HCT116 (cell line): ENCODE measurements around the gene SSTR3. TPM values are rescaled to one million over a fixed set of nuclear protein-coding genes. Genes with fewer than 3 reads are reported as not detected.

Experiments
- ATAC-seq: fragments of 200-7000 bp; cut with Tn5 transposase; 2 replicates; pipeline ENCODE4 v1.9.1; 2020; ENCODE audit warnings: mild to moderate bottlenecking, moderate library complexity
- BruUV-seq: library from RNA; stranded (reverse); fragments of 400-500 nt; replicated peaks from 2 replicates; lab custom pipeline; 2021; lab: Mats Ljungman, UMichigan
- CTCF ChIA-PET: fragments of 300-600 bp; sonication (Branson Sonifier 250); formaldehyde crosslinking; loops from one replicate; lab custom pipeline; 2021; ENCODE audit warnings: antibody characterized with exemption; lab: Charles Lee
- POLR2A ChIA-PET: fragments of 300-600, 350-600 bp; sonication (Branson Sonifier 250); formaldehyde crosslinking; loops from one replicate; lab custom pipeline; 2021; ENCODE audit warnings: antibody characterized with exemption; lab: Charles Lee
- RAD21 ChIA-PET, 2 experiments: fragments of 300-600 bp; sonication (Branson Sonifier 250); formaldehyde crosslinking; loops; one replicate each; lab custom pipeline; 2023; ENCODE audit warnings: low total read pairs in 2 of 2; ENCODE audit not compliant: uncharacterized antibody in 2 of 2, unreplicated experiment in 2 of 2, low non-redundant PET in 1 of 2; lab: Charles Lee
- DNase-seq: peaks from one replicate; pipeline ENCODE4 v3.0.0-alpha.2; 2010; ENCODE audit warnings: low read depth, low spot score
- H2AFZ ChIP-seq: fragments of 200-600 bp; shearing (Covaris generic), sonication (generic); 2 replicates; pipeline ENCODE4 v1.6.1; 2017; ENCODE audit warnings: low read depth, mixed run types, mixed read lengths, antibody characterized with exemption, low read length; ENCODE audit not compliant: poor library complexity, severe bottlenecking
- H3K27ac ChIP-seq: 2 replicates; pipeline ENCODE4 v1.5.1; 2012; ENCODE audit warnings: low read depth, low read length
- H3K27me3 ChIP-seq: fragments of 200-600 bp; sonication (generic); 2 replicates; pipeline ENCODE4 v1.6.1; 2016; ENCODE audit warnings: mixed run types, low read length, mixed read lengths; ENCODE audit not compliant: insufficient read depth
- H3K36me3 ChIP-seq, 2 experiments: fragments of 200-500 bp in 1 of 2; fragments of 200-600 bp in 1 of 2; sonication (Bioruptor generic) in 1 of 2; sonication (generic) in 1 of 2; 2 replicates each; pipeline versions ENCODE4 v1.5.1 to v1.6.1; 2014 to 2016; ENCODE audit warnings: low read length in 2 of 2, inconsistent platforms in 1 of 2, mixed read lengths in 1 of 2, mixed run types in 1 of 2; ENCODE audit not compliant: insufficient read depth in 2 of 2, control insufficient read depth in 1 of 2
- H3K4me1 ChIP-seq, 2 experiments: fragments of 200-600 bp in 1 of 2; sonication (generic) in 1 of 2; 2 replicates each; pipeline versions ENCODE4 v1.5.1 to v1.6.1; 2012 to 2017; ENCODE audit warnings: low read length in 2 of 2, inconsistent platforms in 1 of 2, mild to moderate bottlenecking in 1 of 2, mixed read lengths in 1 of 2, mixed run types in 1 of 2, moderate library complexity in 1 of 2; ENCODE audit not compliant: insufficient read depth in 2 of 2, control insufficient read depth in 1 of 2
- H3K4me2 ChIP-seq: fragments of 200-600 bp; sonication (generic); 2 replicates; pipeline ENCODE4 v1.6.1; 2017; ENCODE audit warnings: mixed run types, low read length, mixed read lengths
- H3K4me3 ChIP-seq, 2 experiments: fragments of 200-600 bp in 1 of 2; sonication (generic) in 1 of 2; replicated peaks in 1 of 2; 2 replicates each; pipeline ENCODE4 v1.5.1; 2011 to 2016; ENCODE audit warnings: low read length in 2 of 2, control low read depth in 1 of 2, low read depth in 1 of 2, mild to moderate bottlenecking in 1 of 2, mixed read lengths in 1 of 2, mixed run types in 1 of 2
- H3K79me2 ChIP-seq: fragments of 200-600 bp; sonication (generic); 2 replicates; pipeline ENCODE4 v1.6.1; 2017; ENCODE audit warnings: mild to moderate bottlenecking, mixed run types, low read length, moderate library complexity, mixed read lengths; ENCODE audit not compliant: insufficient read depth
- H3K9ac ChIP-seq: fragments of 200-600 bp; sonication (generic); 2 replicates; pipeline ENCODE4 v1.6.1; 2016; ENCODE audit warnings: low read length, mixed read lengths
- H3K9me2 ChIP-seq: fragments of 200-600 bp; sonication (generic), shearing (Covaris generic); 2 replicates; pipeline ENCODE4 v1.6.1; 2017; ENCODE audit warnings: mixed run types, mild to moderate bottlenecking, moderate library complexity; ENCODE audit not compliant: insufficient read depth
- H3K9me3 ChIP-seq, 2 experiments: fragments of 200-500 bp in 1 of 2; fragments of 200-600 bp in 1 of 2; sonication (Bioruptor generic) in 1 of 2; sonication (generic) in 1 of 2; 2 replicates each; pipeline ENCODE4 v1.6.1; 2014 to 2017; ENCODE audit warnings: low read length in 2 of 2, mixed read lengths in 2 of 2, inconsistent platforms in 1 of 2, low read depth in 1 of 2, mild to moderate bottlenecking in 1 of 2, mixed run types in 1 of 2, moderate library complexity in 1 of 2; ENCODE audit not compliant: control insufficient read depth in 1 of 2, insufficient read depth in 1 of 2
- H4K20me1 ChIP-seq: fragments of 200-600 bp; sonication (generic), shearing (Covaris generic); 2 replicates; pipeline ENCODE4 v1.6.1; 2017; ENCODE audit warnings: mixed run types, mild to moderate bottlenecking, moderate library complexity; ENCODE audit not compliant: insufficient read depth
- ATF3 ChIP-seq: IDR thresholded peaks from 2 replicates; pipeline ENCODE4 v1.6.1; 2012
- ELF1 ChIP-seq: IDR thresholded peaks from 2 replicates; pipeline ENCODE4 v1.6.1; 2012; ENCODE audit warnings: low read depth, borderline replicate concordance
- JUND ChIP-seq: IDR thresholded peaks from 2 replicates; pipeline ENCODE4 v1.6.1; 2012
- REST ChIP-seq: IDR thresholded peaks from 2 replicates; pipeline ENCODE4 v1.6.1; 2012; ENCODE audit warnings: low read depth
- SIN3A ChIP-seq: IDR thresholded peaks from 2 replicates; pipeline ENCODE4 v1.6.1; 2012; ENCODE audit warnings: low read depth
- TCF7L2 ChIP-seq: IDR thresholded peaks from 2 replicates; pipeline ENCODE4 v1.7.0; 2011; ENCODE audit warnings: borderline replicate concordance, inconsistent platforms; ENCODE audit not compliant: insufficient read depth, insufficient read length; ENCODE audit errors: extremely low read depth
- YY1 ChIP-seq: IDR thresholded peaks from 2 replicates; pipeline ENCODE4 v1.6.1; 2011; ENCODE audit warnings: low read length, low read depth, moderate library complexity, mild to moderate bottlenecking; ENCODE audit not compliant: insufficient replicate concordance; ENCODE audit errors: extremely low read depth
- ZFX ChIP-seq: fragments of 450-650 bp; IDR thresholded peaks from 2 replicates; pipeline ENCODE4 v1.6.1; 2017
- intact Hi-C: fragments of 100-400 bp; cut with micrococcal nuclease; formaldehyde crosslinking; loops from 2 replicates; pipeline ENCODE4 v1.10.0; 2022
- total RNA-seq: library from RNA; stranded (reverse); gene quantifications from one replicate; pipeline ENCODE4 v1.2.1, GENCODE V29; 2021; ENCODE audit not compliant: unreplicated experiment
- TF ChIP-seq, protein P1 (sequence below): IDR thresholded peaks from 2 replicates; pipeline ENCODE4 v1.6.1; 2011; ENCODE audit warnings: mild to moderate bottlenecking, low read length, moderate library complexity; ENCODE audit not compliant: insufficient replicate concordance; ENCODE audit errors: extremely low read depth

SSTR3 gene
- total RNA-seq, 1 experiment from 2014 or later: not detected

GRCh38 chr22:37211075-37211865, 1.0 kb downstream of the SSTR3 start (continued):
- TF ChIP-seq, protein P1, sequence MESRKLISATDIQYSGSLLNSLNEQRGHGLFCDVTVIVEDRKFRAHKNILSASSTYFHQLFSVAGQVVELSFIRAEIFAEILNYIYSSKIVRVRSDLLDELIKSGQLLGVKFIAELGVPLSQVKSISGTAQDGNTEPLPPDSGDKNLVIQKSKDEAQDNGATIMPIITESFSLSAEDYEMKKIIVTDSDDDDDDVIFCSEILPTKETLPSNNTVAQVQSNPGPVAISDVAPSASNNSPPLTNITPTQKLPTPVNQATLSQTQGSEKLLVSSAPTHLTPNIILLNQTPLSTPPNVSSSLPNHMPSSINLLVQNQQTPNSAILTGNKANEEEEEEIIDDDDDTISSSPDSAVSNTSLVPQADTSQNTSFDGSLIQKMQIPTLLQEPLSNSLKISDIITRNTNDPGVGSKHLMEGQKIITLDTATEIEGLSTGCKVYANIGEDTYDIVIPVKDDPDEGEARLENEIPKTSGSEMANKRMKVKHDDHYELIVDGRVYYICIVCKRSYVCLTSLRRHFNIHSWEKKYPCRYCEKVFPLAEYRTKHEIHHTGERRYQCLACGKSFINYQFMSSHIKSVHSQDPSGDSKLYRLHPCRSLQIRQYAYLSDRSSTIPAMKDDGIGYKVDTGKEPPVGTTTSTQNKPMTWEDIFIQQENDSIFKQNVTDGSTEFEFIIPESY: no peak
- TF ChIP-seq ZFX: no peak
- no peak for TF ChIP-seq YY1
- no peak for TF ChIP-seq TCF7L2
- no peak for TF ChIP-seq SIN3A
- TF ChIP-seq ATF3: no peak
- TF ChIP-seq, all 23 proteins: peak for 0

- H2AFZ ChIP-seq: no peak overlapping the region
- no peaks in the 10 kb centered on the region for H3K4me1 ChIP-seq
- no peak for ATAC-seq
- DNase-seq: no peak
- H3K9ac ChIP-seq: no peak overlapping the region
- TF ChIP-seq JUND: no peak
- TF ChIP-seq ATF3: no peak
- no peak for TF ChIP-seq REST
- no peak for TF ChIP-seq ELF1
- no peaks in the 10 kb centered on the region for H3K79me2 ChIP-seq
- no peaks in the 10 kb centered on the region for H4K20me1 ChIP-seq
- intact Hi-C loops: no loop called here
- no peaks in the 10 kb centered on the region for H3K9me2 ChIP-seq
- ChIA-PET POLR2A (interaction anchor here (1.0 kb wide), 1 partner anchor 11 kb away, joined by 3 read pairs; no protein-coding TSS in a partner anchor), CTCF (interaction anchor here (0.9 kb wide), 1 partner anchor 10 kb away, joined by 4 read pairs; no protein-coding TSS in a partner anchor), RAD21 (no interaction called here)
- BruUV-seq: no TSS peak
- no peaks in the 10 kb centered on the region for H3K36me3 ChIP-seq
- no peaks in the 10 kb centered on the region for H3K27me3 ChIP-seq
- no peak overlapping the region for H3K4me2 ChIP-seq
- H3K9me3 ChIP-seq: no peaks in the 10 kb centered on the region
- H3K4me3 ChIP-seq: no peak overlapping the region
- H3K27ac ChIP-seq: no peak overlapping the region
Measured at GRCh38 chr22:37210041-37210803, 2.1 kb downstream of the SSTR3 start.
